Fibroblast of mammary gland (primary cell): ENCODE results near the gene CTNNBIP1.

Experiments used
- DNase-seq: peaks from one replicate; pipeline ENCODE4 v3.0.0-alpha.2; 2010; ENCODE audit warnings: low read depth
- H3K4me3 ChIP-seq: 2 replicates; pipeline ENCODE4 v1.5.1; 2011; ENCODE audit warnings: low read depth, mild to moderate bottlenecking, low read length, moderate library complexity; ENCODE audit not compliant: control insufficient read depth
- CTCF ChIP-seq: conservative IDR thresholded peaks from 2 replicates; pipeline ENCODE4 v1.5.1; 2011; ENCODE audit warnings: low read depth, low read length, inconsistent platforms; ENCODE audit not compliant: control insufficient read depth, insufficient read depth

Gene CTNNBIP1

GRCh38 chr1:9827558-9828185 is 82.4 kb downstream of the CTNNBIP1 start:
- DNase-seq: peak; percentile 12
- no peak overlapping the region for H3K4me3 ChIP-seq

GRCh38 chr1:9826616-9827015 is 83.5 kb downstream of the CTNNBIP1 start:
- no peak for TF ChIP-seq CTCF
- H3K4me3 ChIP-seq: no peak overlapping the region
- no peak for DNase-seq

More at GRCh38 chr1:9827558-9828185, 82.4 kb downstream of the CTNNBIP1 start:
- peak; percentile 34 for TF ChIP-seq CTCF

- no peak for DNase-seq
- H3K4me3 ChIP-seq: no peak overlapping the region
- no peak for TF ChIP-seq CTCF
Measured at GRCh38 chr1:9826087-9826486, 84.0 kb downstream of the CTNNBIP1 start.

GRCh38 chr1:9825093-9826074 is 84.7 kb downstream of the CTNNBIP1 start:
- no peak overlapping the region for H3K4me3 ChIP-seq
- no peak for TF ChIP-seq CTCF
- DNase-seq: peak; percentile 58

GRCh38 chr1:9824702-9825089 is 85.4 kb downstream of the CTNNBIP1 start:
- no peak for DNase-seq
- no peak for TF ChIP-seq CTCF
- peak overlapping the region; percentile 56 for H3K4me3 ChIP-seq

- H3K4me3 ChIP-seq: peak within 1 kb of the TSS; percentile 83
- TF ChIP-seq CTCF: no peak
- peak; percentile 75 for DNase-seq
Measured at GRCh38 chr1:9823943-9824701, 85.9 kb downstream of the CTNNBIP1 start, which contains the start of gene CLSTN1. Gene CLSTN1, minus strand, starts transcription at chr1:9823965. Its CDS starts 232 bp downstream, at chr1:9823733.
